HG02571 (cell line): Measurements from ENCODE around the gene KRT86.
"Not testable (repeated sequence)": the region's sequence is repeated elsewhere in the genome, so short reads cannot be mapped to it uniquely, and the experiment has no call there.

Experiments
- ATAC-seq: cut with Tn5 transposase; IDR thresholded peaks from one replicate; pipeline ENCODE4 v1.9.1; 2021; ENCODE audit warnings: mild to moderate bottlenecking, moderate library complexity; ENCODE audit not compliant: unreplicated experiment

Gene KRT86

GRCh38 chr12:52267266-52267665, 7.2 kb upstream of the KRT86 start:
- no peak for ATAC-seq

GRCh38 chr12:52267699-52268098, 6.7 kb upstream of the KRT86 start:
- ATAC-seq, result no peak

GRCh38 chr12:52268212-52268611, 6.2 kb upstream of the KRT86 start:
- ATAC-seq, result no peak

DNA sequence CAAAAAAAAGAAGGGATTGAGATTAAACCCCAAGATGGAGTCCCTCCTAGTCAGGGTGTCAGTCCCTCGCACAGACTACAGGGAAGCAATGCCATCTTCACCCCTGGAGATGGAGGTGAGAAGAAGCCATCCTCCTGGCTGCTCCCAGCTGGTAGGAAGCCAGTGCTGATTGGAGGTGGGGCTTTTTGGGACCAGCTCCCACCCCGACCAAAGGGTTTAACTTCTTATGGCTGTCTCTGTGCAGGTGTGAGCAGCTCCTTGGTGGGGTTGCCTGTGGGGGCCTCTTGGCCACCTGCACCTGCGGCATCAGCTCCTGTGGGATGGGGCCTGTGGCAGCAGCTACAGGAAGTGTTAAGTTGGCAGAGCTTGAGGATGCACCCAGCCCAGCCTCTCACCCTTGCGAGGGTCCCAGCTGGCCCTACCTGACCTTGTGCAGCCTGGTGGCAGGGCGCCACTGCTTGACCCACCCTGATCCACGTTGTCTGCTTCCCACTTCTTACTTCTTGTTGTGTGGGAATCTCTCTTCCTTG, 3.8 kb upstream of the KRT86 start:
- no peak for ATAC-seq

DNA sequence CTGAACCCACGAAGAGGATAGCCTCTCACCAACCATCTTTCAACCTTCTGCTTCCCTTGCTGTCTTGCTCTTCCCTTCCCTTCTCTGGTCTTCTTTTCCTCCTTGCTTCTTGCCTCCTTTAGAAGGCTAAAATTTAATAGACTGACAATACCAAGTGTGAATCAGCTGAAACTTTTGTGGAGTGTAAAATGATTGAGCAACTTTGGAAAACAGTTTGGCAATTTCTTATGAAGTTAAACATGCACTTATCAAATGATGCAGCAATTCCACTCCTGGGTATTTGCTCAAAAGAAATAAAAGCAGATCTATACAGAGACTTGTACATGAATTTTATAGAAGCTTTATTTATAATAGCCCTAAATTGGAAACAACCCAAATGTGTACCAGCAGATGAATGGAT, 3.3 kb upstream of the KRT86 start:
- no peak for ATAC-seq

DNA sequence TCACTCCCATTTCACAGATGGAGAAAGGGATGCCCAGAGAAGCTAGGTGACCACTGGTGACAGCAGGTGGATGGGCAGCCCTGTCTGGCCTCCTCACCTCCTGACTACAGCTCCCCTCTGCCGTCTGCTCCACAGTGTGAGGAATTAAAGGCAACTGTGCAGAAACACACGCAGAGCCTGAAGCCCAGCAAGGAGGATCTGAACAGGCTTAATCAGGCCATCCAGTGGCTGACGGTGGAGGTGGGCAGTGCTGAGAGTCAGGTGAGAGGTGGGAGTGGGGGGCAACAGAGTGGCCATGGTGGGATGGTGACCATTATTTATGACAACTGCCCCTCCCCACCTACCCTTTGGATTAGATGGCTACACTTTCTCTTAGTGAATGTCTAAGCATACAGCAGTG, 1.2 kb downstream of the KRT86 start:
- no peak for ATAC-seq

- ATAC-seq, result no peak
Measured at GRCh38 chr12:52277486-52278245, 3.2 kb downstream of the KRT86 start.

GRCh38 chr12:52278575-52279421, 4.4 kb downstream of the KRT86 start:
- ATAC-seq, result peak; percentile 53

DNA sequence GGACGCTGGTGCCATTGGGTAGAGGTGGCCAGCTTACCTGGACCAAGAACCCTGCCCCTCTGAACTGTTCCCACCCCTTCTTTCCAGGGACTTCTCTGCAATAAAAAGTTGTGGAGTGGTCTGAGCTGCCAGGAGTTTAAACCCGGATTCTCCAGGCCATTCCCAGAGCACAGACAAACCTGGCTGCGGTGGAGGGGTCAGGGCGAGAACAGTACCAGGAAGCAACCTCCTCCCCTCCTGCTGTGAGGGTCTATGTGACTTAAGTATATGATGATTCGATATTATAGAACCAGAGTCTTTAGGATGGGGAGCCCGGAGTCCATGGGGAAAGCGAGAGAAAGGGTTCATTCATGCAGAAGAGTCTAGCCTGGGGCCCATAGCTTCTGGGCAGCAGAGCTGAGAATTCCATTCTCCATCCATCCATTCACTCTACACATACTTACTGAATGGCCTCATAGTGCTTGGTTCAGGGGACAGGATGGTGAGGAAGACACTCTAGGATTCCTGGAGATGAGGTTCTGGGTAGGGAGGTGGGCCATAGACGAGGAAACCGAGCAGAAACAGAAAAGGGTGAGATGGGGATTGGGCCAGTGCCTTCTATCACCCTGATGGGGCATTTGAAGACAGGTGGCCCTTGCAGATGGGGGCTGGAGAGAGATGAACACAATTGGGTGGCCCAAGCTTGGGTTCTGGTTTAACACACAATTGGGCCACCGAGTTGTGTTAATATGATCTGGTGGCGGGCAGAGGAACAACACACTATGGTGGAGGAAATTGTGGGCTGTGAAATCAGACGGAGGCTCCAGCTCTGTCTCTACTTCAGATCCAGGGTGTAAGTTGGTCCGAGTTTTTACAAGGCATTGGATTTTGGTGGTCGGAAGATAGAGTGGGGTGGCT, 5.2 kb downstream of the KRT86 start:
- ATAC-seq, result no peak

DNA sequence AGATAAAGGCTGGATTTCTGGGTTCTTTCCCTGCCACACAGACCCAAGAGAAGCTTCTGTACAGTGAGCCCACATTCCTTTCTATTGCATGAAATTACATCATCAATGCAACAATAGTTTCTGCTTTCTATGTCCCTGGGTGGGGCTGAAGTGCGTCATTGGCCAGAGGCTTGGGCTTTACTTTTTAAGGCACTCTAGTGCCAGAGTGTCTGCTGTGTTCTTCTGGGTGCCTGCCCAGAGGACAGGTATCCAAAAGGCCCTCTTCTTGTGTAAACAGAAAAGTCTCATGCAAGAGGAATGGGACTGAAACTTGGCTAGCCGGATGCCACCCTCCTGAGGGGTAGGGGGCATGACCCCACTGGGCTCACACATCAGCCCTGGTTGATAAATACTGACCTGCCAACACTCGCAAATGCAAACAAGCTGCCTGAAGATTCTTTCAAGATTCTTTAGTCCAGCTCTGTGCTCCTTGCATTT, 5.9 kb downstream of the KRT86 start:
- no peak for ATAC-seq

DNA sequence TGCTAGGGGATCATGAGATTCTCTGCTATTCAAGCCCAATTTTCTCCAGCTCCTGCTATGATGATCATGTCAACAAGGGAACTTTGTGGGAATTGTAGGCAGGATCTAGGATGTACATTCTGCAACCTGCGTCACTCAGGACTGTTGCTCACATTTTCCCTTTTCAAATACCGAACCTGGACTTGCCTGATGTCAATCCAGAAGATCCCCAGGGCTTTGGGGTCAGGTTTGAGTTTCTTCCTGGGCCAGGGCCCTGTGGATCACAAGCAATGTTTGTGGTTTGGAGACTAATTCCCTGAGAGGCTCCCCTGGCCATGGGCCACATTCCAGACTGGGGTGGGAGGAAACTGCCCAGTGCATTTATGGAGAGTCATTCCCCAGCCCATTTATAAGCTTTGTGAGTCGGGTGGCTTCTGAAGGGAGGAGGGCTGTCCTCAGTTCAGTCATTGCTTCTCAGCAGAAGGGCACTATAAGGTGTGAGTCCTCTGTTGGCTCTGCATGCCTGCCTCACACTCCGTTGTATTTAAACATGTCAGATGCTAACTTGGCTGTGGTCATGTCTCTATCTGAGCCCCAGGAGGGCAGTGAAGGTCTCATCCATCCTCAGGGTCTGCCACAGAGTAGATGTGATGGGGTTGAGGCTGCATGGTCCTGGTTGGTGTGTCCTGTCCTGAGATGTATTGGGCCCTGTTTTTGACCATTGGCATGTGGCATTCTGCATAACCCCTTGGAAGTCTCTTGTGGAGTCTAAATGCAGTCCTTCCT, 6.5 kb downstream of the KRT86 start:
- no peak for ATAC-seq

DNA sequence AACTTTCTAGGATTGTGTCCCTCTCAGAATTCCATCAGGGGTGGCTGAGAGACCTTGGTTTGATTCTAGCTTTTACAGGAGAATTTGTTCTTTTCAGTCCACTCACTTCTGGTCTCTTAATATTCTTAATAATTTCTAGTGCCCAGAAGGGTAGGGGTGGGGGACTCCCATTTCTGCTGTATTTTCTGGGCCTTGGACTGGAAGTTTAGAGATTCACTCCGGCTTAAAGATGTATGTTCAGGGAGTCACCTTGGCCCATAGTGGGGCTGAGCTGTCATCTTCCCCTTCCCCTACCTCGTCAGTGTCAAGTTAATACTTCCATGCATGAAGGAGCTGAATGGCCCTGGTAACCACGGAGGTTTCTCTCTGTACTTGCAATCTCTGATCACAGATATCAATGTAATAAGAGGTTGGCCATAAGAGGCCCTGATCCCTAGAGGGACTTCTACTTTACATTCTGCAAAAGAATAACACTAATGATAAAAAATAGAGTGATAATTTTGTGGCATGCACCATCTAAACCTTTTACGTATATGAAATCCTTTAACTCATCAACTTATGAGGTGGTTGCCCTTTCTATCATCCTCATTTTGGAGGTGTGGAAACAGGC, 10.2 kb downstream of the KRT86 start:
- ATAC-seq, result no peak

DNA sequence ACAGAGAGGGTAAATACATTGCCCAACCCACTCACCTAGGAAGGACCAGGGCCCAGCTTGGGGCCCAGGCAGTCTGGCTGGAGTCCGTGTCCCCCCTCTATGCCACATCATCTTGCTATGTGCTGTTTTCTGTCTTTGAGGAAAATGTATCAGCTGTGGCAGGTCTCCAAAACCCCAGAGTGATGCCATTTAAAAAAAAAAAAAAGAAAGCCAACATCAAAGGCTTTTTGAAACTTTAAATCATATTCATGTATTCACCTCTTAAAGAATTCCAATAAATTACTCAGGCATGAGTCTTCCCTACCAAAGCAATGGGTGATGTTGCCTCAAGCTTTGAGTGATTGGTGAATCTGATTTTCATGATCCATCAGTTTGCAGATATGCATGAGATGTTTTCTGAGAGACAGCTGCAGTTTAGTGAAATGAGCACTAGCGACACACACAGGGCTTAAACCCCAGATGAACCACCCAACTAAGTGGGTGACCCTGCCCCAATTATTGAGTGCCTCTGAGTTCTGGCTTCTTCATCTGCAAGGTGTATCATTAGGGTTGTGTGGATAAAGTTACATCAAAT, 10.8 kb downstream of the KRT86 start:
- no peak for ATAC-seq

GRCh38 chr12:52285851-52286530, 11.5 kb downstream of the KRT86 start:
- no peak for ATAC-seq

- not testable (repeated sequence) for ATAC-seq
Measured at GRCh38 chr12:52286857-52287785, 12.7 kb downstream of the KRT86 start.

- ATAC-seq, result not testable (repeated sequence)
Measured at GRCh38 chr12:52287816-52288805, 13.7 kb downstream of the KRT86 start.
